WI38 (cell line): ENCODE measurements around the gene RNASE9.

ENCODE experiments used
- H3K4me3 ChIP-seq: 2 replicates; pipeline ENCODE4 v1.5.1; 2011; ENCODE audit warnings: low read depth, mild to moderate bottlenecking, control low read depth, low read length
- CTCF ChIP-seq: IDR thresholded peaks from 2 replicates; pipeline ENCODE4 v1.5.1; 2012; ENCODE audit warnings: low read depth, mild to moderate bottlenecking, control low read depth, low read length

RNASE9 gene

GRCh38 chr14:20560961-20561360 lies at the start of gene RNASE9:
Gene RNASE9, minus strand, starts transcription at chr14:20561047.
- no peak within 1 kb of the TSS for H3K4me3 ChIP-seq

GRCh38 chr14:20610002-20610765 lies 49.3 kb upstream of the RNASE9 start:
- TF ChIP-seq CTCF, result no peak

More at GRCh38 chr14:20560961-20561360, at the start of gene RNASE9:
- no peak for TF ChIP-seq CTCF

GRCh38 chr14:20609215-20610001 lies 48.6 kb upstream of the RNASE9 start:
- TF ChIP-seq CTCF, result peak; percentile 91
- peak overlapping the region; percentile 82 for H3K4me3 ChIP-seq

More at GRCh38 chr14:20610002-20610765, 49.3 kb upstream of the RNASE9 start:
- H3K4me3 ChIP-seq, result peak overlapping the region; percentile 82

GRCh38 chr14:20608383-20609110 lies 47.7 kb upstream of the RNASE9 start:
- TF ChIP-seq CTCF, result no peak
- H3K4me3 ChIP-seq, result no peak overlapping the region

- no peak overlapping the region for H3K4me3 ChIP-seq
- TF ChIP-seq CTCF, result no peak
These were observed 46.8 kb upstream of the RNASE9 start for GRCh38 chr14:20607617-20608016.

- TF ChIP-seq CTCF, result no peak
- H3K4me3 ChIP-seq, result no peak overlapping the region
These were observed 46.0 kb upstream of the RNASE9 start for GRCh38 chr14:20606902-20607242.
